ENCODE measurements around the gene SKP1.

GRCh38 chr5:134178096-134178419 is 1.3 kb upstream of the SKP1 start:
- TF ChIP-seq CTCF (IDR thresholded peaks at IDR 0.05; ENCODE audit: insufficient read depth, low read depth, low read length) (no peak), EZH2 (IDR thresholded peaks at IDR 0.05; ENCODE audit: insufficient read depth, low read length) (no peak)
